HG03175 (cell line): Measurements from ENCODE around the gene SLBP.
A peak's percentile ranks its signal among the peaks of the same experiment; 100 is the strongest.
"Not testable (repeated sequence)": the region's sequence is repeated elsewhere in the genome, so short reads cannot be mapped to it uniquely, and the experiment has no call there.

Experiments used
- ATAC-seq: cut with Tn5 transposase; IDR thresholded peaks from one replicate; pipeline ENCODE4 v1.9.1; 2021; ENCODE audit warnings: mild to moderate bottlenecking, moderate library complexity; ENCODE audit not compliant: unreplicated experiment

SLBP gene

DNA sequence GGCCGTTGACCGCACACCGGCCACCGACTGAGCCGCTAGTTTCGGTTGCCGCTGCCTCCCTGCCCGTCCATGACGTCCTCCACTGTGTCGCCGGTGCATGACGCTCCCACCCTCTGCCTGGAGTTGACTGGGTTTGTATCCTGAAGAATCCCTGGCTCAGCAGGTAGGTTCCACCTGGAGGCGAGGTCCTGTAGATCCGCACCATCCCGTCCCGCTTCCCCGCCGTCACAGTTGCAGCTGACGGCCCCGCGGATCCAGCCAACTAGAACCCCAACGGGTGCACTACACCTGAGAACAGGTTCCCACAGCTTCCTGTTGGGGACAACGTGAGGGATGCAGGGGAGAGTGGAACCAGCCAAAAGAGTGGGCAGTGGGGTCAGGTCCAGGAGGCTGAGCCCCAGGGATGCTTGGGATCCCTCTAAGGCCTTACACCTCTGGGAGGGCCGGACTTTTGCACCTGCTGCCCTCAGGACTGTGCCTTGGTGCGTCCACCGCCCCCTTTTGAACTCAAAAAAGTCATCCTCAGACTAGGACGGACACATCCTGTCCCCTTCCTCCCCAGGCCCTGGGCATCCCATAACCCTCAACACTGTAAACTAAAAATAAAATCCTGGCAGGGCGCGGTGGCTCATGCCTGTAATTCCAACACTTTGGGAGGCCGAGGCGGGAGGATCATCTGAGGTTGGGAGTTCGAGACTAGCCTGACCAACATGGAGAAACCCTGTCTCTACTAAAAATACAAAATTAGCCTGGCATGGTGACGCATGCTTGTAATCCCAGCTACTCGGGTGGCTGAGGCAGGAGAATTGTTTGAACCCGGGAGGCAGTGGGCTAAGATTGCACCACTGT is 1.1 kb upstream of the SLBP start:
- no peak for ATAC-seq

- ATAC-seq = peak; percentile 7
Observed at GRCh38 chr4:1711571-1712215, 426 bp downstream of the SLBP start.

GRCh38 chr4:1711055-1711570 is 1.0 kb downstream of the SLBP start:
- ATAC-seq = no peak

- ATAC-seq = no peak
Observed at GRCh38 chr4:1708581-1708980, 3.5 kb downstream of the SLBP start.

- ATAC-seq = no peak
Observed at GRCh38 chr4:1706358-1706757, 5.8 kb downstream of the SLBP start.

DNA sequence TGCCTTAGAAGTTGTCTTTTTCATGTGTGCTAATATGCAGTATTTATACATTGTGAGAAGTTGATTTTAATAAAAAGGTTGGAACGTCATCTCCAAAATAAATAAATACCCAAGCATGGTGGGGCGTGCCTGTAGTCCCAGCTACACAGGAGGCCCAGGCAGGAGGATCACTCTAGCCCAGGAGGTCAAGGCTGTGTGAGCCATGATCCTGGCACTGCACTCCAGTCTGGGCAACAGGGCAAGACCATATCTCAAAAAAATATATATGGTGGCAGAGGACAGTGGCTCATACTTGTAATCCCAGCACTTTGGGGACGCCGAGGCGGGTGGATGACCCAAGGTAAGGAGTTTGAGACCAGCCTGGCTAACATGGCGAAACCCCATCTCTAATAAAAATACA is 6.4 kb downstream of the SLBP start:
- ATAC-seq = no peak

- ATAC-seq = no peak
Observed at GRCh38 chr4:1703867-1704266, 8.3 kb downstream of the SLBP start.

DNA sequence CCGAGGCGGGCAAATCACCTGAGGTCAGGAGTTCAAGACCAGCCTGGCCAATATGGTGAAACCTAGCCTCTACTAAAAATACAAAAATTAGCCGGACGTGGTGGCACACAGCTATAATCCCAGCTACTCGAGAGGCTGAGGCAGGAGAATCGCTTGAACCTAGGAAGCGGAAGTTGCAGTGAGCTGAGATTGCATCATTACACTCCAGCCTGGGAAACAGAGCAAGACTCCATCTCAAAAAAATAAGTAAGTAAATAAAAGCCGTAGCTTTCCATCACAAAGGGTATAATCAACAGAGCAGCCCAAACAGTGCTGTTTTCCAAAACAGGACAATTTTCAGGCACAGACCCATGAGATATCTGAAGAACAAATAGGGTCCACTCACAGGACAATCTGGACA is 10.4 kb downstream of the SLBP start:
- ATAC-seq = not testable (repeated sequence)

- ATAC-seq = no peak
Observed at GRCh38 chr4:1695913-1696312, 16.2 kb downstream of the SLBP start.

DNA sequence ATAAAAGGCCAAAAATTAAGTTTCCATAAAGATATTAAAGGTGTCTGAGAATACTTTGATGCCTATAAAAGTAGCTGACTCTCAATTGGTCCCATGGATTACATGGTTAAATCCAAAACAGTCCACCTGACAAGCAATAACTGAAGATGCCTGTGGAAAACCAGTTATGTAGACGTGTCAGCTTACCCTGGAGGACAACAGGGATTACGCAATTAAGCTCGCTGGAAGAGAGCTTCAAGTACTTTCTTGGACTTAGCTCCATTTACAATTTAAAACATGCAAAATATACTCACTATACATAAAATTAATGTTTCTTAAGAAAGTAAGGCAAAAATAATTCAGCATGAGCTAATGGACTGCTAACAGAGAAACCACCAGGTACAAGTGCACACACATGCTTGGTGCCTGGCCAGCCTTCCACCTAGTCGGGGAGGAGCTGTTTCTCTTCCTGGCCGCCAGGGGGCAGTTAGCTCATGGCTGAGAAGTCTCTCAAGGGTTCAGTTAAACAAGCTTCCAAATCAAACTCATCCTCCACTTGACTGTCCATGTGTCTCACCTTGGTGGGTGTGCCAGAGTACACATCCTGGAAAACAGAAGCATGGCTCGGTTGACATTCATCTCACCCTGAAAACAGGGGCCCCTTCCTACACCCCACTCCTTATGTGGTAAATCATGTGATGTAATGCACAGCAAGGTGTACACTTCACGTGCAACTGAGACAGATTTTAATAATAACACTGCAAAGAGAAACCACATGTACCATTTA is 18.8 kb downstream of the SLBP start:
- peak; percentile 72 for ATAC-seq

DNA sequence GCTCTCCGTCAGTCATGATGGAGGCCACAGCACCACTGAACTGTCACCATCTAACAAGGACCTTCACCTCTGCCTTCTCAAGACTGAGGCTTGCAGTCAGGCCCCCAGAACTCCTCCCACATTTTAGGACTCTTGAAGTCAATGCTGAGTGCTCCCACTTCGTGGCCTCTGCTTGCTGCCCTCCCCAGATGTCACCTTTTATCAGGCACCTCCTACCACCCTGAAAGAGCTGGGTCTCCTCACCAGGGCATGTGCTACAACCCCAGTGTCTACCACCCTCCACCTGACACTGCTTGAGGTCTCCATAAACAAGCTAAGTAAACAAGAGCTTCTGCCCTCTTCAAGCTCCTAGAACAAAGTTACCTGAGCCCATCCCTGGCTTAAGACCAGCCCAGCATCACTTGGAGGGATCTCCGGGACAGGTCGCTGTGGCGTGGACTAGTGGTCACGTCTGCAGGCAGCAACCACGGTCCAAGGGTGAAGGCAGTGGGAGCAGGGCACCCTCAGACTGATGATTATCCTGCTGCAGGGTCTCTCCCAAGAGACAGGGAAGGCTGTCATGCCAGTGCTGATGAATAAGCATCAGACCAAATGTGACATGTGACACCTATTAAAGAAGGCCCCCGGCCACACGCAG is 20.3 kb downstream of the SLBP start:
- no peak for ATAC-seq

DNA sequence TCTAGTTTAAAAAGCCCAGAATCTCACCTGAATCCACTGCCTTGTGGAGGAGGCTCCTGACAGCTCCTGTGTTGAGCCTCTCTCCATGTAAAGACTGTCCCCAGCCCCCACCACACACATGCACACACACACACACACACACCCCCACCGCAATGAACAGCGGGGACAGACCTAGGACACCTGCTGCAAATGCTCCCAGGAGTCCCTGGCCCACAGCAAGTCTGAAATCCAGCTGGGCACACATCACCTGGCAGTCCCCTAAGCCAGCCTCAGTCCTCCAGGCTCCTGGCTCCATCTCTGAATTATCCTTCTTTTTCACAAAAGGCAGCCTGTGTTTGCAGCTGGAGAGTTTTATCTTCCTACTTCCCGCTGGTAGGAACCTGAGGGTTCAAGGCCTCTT is 21.4 kb downstream of the SLBP start:
- ATAC-seq = no peak

GRCh38 chr4:1686440-1687036 is 25.6 kb downstream of the SLBP start:
- ATAC-seq = no peak

- ATAC-seq = no peak
Observed at GRCh38 chr4:1685235-1686150, 26.6 kb downstream of the SLBP start.

DNA sequence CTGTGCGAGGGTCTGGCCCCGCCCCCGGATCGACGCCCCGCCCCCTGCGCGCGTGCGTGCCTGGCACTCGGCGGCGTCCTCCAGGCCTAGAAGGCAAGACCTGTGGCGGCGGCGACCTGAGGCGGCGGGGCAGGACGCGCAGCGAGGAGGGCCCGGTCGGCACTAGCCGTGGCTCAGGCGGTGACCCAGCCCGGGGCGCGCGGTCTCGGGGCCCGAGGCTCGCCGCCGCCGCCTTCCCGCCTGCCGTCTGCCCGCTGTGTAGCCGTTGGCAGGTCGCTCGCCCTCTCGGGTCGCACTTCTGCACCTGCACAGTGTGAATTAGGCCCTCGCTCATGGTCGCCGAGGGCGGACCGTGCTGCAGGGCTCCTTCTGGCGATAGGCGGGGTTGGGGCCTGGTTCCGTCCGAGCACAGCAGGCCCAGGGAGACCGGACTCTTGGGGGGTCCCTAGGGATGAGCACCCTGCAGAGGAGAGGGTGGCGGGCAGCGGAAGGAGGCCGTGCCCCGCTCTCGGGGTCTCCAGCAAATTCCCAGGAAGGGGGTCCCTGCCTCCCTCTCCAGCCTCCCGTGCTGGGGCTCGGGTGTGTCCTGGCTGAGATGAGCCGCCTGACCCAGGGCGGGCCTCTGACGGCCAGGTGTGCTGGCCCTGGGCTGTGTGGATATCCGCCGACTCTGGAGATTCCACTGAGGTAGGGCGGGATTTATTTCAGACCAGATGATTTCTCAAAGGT is 27.4 kb downstream of the SLBP start:
- ATAC-seq = peak; percentile 18

DNA sequence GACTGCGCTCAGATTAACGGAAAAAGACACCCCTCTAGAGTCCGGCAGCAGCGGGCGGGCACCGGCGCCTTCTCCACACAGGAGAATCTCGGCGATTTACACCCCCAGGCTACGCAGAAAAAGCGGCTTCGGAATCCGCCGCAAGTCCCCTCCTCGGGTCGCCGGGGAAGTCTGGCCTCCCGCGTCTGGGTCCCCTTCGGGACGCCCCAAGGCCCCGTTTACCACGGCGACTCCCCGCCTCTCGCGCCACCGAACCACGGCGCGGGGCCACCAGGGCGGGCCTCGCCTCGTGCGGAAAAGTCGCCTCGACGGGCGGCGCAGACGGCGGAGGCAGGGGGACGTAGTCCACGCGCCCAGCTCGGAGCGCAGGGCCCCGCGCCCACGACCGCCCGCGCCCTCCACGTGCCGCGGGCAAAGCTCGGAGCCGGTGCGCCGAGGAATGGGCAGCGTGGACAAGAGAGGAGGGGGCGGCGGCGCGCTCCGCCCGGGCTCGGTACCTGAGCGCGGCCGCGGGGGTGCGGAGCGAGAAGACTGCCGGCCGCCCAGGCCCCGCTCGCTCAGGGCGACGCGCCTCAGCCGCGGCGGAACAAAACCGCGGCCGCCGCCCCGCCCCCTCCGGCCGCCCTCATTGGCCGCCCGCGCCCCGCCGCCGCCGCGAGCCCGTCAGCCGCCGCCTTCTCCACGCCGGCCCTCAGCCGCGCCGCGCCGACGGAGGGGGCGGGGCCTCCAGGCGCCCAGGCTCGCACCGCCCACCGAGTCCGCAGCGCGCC is 28.2 kb downstream of the SLBP start, which contains the start of gene FAM53A:
TSS of gene FAM53A (minus strand) at position 578 of the 770 bp plus-strand sequence. CDS start 15,572 bp downstream, outside the sequence.
- ATAC-seq = peak; percentile 91

- ATAC-seq = no peak
Observed at GRCh38 chr4:1683261-1683735, 28.8 kb downstream of the SLBP start.

DNA sequence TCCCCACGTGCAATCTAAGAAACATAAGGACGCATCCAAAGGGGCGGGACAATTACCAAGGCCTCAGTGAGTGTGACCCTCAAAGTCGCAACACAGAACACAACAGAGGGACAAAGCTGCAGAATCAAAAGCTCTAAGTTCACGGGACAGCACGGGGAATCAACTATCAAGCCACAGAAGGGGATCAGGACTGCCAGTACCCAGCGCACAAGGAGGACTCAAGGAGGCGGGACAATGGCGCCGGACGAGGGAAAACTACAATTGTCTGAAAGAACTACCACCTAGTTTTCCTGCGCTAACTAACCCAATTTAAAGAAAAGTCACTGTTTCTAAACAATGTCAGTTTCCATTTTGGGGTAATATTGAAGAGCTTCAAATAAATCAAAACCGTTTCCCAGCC is 29.3 kb downstream of the SLBP start:
- no peak for ATAC-seq
